Colon (tissue), 2 donors: ENCODE results near the gene ERBB4.

Experiments used
- FAIRE-seq: peaks from 2 replicates; lab custom pipeline; 2012; peaks lifted over from hg19 to GRCh38; lab: Jason Lieb, UNC
- donor health status: control.
- donor health status: control.

ERBB4 gene

GRCh38 chr2:211463397-211463796, 1075.2 kb downstream of the ERBB4 start:
- FAIRE-seq = no peak

GRCh38 chr2:211458974-211459373, 1079.6 kb downstream of the ERBB4 start:
- FAIRE-seq = peak; percentile 47

GRCh38 chr2:211457325-211457724, 1081.3 kb downstream of the ERBB4 start:
- FAIRE-seq = no peak

GRCh38 chr2:211455216-211455841, 1083.3 kb downstream of the ERBB4 start:
- no peak for FAIRE-seq

GRCh38 chr2:211454679-211455078, 1083.9 kb downstream of the ERBB4 start:
- no peak for FAIRE-seq

GRCh38 chr2:211453311-211453887, 1085.2 kb downstream of the ERBB4 start:
- FAIRE-seq = no peak

GRCh38 chr2:211451642-211452041, 1087.0 kb downstream of the ERBB4 start:
- no peak for FAIRE-seq

GRCh38 chr2:211449819-211450218, 1088.8 kb downstream of the ERBB4 start:
- no peak for FAIRE-seq

- FAIRE-seq = no peak
Observed at GRCh38 chr2:211447548-211447947, 1091.1 kb downstream of the ERBB4 start.

- no peak for FAIRE-seq
Observed at GRCh38 chr2:211440107-211440506, 1098.5 kb downstream of the ERBB4 start.

- FAIRE-seq = no peak
Observed at GRCh38 chr2:211439011-211439410, 1099.6 kb downstream of the ERBB4 start.

- FAIRE-seq = no peak
Observed at GRCh38 chr2:211437396-211437795, 1101.2 kb downstream of the ERBB4 start.

- no peak for FAIRE-seq
Observed at GRCh38 chr2:211436182-211436581, 1102.4 kb downstream of the ERBB4 start.

- FAIRE-seq = no peak
Observed at GRCh38 chr2:211435331-211435730, 1103.3 kb downstream of the ERBB4 start.

GRCh38 chr2:211434773-211435172, 1103.8 kb downstream of the ERBB4 start:
- no peak for FAIRE-seq

GRCh38 chr2:211429256-211429920, 1109.2 kb downstream of the ERBB4 start:
- no peak for FAIRE-seq

GRCh38 chr2:211426240-211426639, 1112.4 kb downstream of the ERBB4 start:
- FAIRE-seq = no peak

GRCh38 chr2:211423018-211423417, 1115.6 kb downstream of the ERBB4 start:
- FAIRE-seq = no peak

- no peak for FAIRE-seq
Observed at GRCh38 chr2:211417544-211417943, 1121.1 kb downstream of the ERBB4 start.

GRCh38 chr2:211416373-211416772, 1122.2 kb downstream of the ERBB4 start:
- no peak for FAIRE-seq

GRCh38 chr2:211413746-211414145, 1124.9 kb downstream of the ERBB4 start:
- no peak for FAIRE-seq

GRCh38 chr2:211408483-211408891, 1130.1 kb downstream of the ERBB4 start:
- no peak for FAIRE-seq

- FAIRE-seq = no peak
Observed at GRCh38 chr2:211407076-211407475, 1131.5 kb downstream of the ERBB4 start.

- no peak for FAIRE-seq
Observed at GRCh38 chr2:211405036-211405435, 1133.6 kb downstream of the ERBB4 start.
